HepG2 (cell line): Measurements from ENCODE around the gene GMFB. TPM values are rescaled to one million over a fixed set of nuclear protein-coding genes. Genes with fewer than 3 reads are reported as not detected.

Source experiments
- ATM ChIP-seq: fragments of 450-650 bp; IDR thresholded peaks from 2 replicates; pipeline ENCODE4 v1.7.1; 2017; ENCODE audit warnings: mild to moderate bottlenecking, borderline replicate concordance
- CREB1 ChIP-seq, 2 experiments: fragments of 450-650 bp in 1 of 2; IDR thresholded peaks; 2 replicates each; pipeline ENCODE4 v1.6.1; 2016 to 2017; ENCODE audit warnings: control low read depth in 1 of 2, mild to moderate bottlenecking in 1 of 2, missing compliant biosample characterization in 1 of 2, missing genetic modification characterization in 1 of 2
- FOXM1 ChIP-seq: sonication (generic); formaldehyde crosslinking; IDR thresholded peaks from 2 replicates; pipeline ENCODE4 v1.5.0; 2020; ENCODE audit warnings: missing genetic modification reagents
- HNRNPLL ChIP-seq: fragments of 200-400 bp; formaldehyde crosslinking; IDR thresholded peaks from 2 replicates; pipeline ENCODE4 v1.6.1; 2017; ENCODE audit warnings: mild to moderate bottlenecking, low read depth, low read length; ENCODE audit not compliant: poor library complexity, severe bottlenecking
- KLF12 ChIP-seq: sonication (generic); formaldehyde crosslinking; IDR thresholded peaks from 2 replicates; pipeline ENCODE4 v1.4.0; 2020; ENCODE audit warnings: missing genetic modification reagents, borderline replicate concordance
- MAF1 ChIP-seq: sonication (generic); formaldehyde crosslinking; IDR thresholded peaks from 2 replicates; pipeline ENCODE4 v1.5.0; 2020; ENCODE audit warnings: missing genetic modification reagents, borderline replicate concordance
- NR2F2 ChIP-seq: IDR thresholded peaks from 2 replicates; pipeline ENCODE4 v1.6.1; 2012; ENCODE audit warnings: low read depth, inconsistent platforms, borderline replicate concordance
- PAWR ChIP-seq: sonication (generic); formaldehyde crosslinking; IDR thresholded peaks from 2 replicates; pipeline ENCODE4 v1.4.0; 2020; ENCODE audit warnings: missing genetic modification reagents, mild to moderate bottlenecking, borderline replicate concordance
- PPARG ChIP-seq: conservative IDR thresholded peaks from 2 replicates; pipeline ENCODE4 v1.6.1; 2016; ENCODE audit warnings: missing biosample characterization, missing genetic modification reagents
- SMAD9 ChIP-seq: sonication (generic); formaldehyde crosslinking; IDR thresholded peaks from 2 replicates; pipeline ENCODE4 v1.5.1; 2020; ENCODE audit warnings: mild to moderate bottlenecking, missing genetic modification reagents
- SUZ12 ChIP-seq: fragments of 150-350 bp; IDR thresholded peaks from 2 replicates; pipeline ENCODE4 v1.6.1; 2014; ENCODE audit warnings: low read depth, low read length
- TRIM22 ChIP-seq: fragments of 450-650 bp; IDR thresholded peaks from 2 replicates; pipeline ENCODE4 v1.6.1; 2017
- ZFY ChIP-seq: sonication (generic); formaldehyde crosslinking; IDR thresholded peaks from 2 replicates; pipeline ENCODE4 v1.4.0; 2020; ENCODE audit warnings: missing genetic modification reagents
- ZMYM3 ChIP-seq: sonication (generic); formaldehyde crosslinking; IDR thresholded peaks from 2 replicates; pipeline ENCODE4 v1.5.1; 2020; ENCODE audit warnings: mild to moderate bottlenecking, missing genetic modification reagents
- ZNF280D ChIP-seq: sonication (generic); formaldehyde crosslinking; IDR thresholded peaks from 2 replicates; pipeline ENCODE4 v1.5.1; 2020; ENCODE audit warnings: mild to moderate bottlenecking, missing genetic modification reagents
- ZNF543 ChIP-seq: sonication (generic); formaldehyde crosslinking; IDR thresholded peaks from 2 replicates; pipeline ENCODE4 v1.4.0; 2020; ENCODE audit warnings: mild to moderate bottlenecking, missing genetic modification reagents
- ZNF773 ChIP-seq: sonication (generic); formaldehyde crosslinking; IDR thresholded peaks from 2 replicates; pipeline ENCODE4 v1.4.0; 2020; ENCODE audit warnings: missing genetic modification reagents, borderline replicate concordance
- ZSCAN9 ChIP-seq: IDR thresholded peaks from 2 replicates; pipeline ENCODE4 v1.6.1; 2016; ENCODE audit warnings: borderline replicate concordance
- polyA plus RNA-seq, 8 experiments: library from polyadenylated mRNA; depleted of rRNA in 3 of 8; stranded (reverse) in 7 of 8; unstranded in 1 of 8; fragments of >200 nt; fragmentation: Illumina TruSeq in 4 of 8; extraction: Trizol in 4 of 8; gene quantifications; 2 replicates each; pipeline versions ENCODE4 v1.2.1 to v1.2.3, GENCODE V29; 2011 to 2016; ENCODE audit warnings: low read depth in 4 of 8, missing spikeins in 1 of 8, mixed read lengths in 1 of 8; ENCODE audit not compliant: insufficient read depth in 1 of 8
- total RNA-seq, 5 experiments: library from RNA; depleted of rRNA; stranded (reverse); fragments of >200 nt; fragmentation: Illumina TruSeq; extraction: Trizol; gene quantifications; 2 replicates each; pipeline ENCODE4 v1.2.3, GENCODE V29; 2016; ENCODE audit warnings: low read depth in 1 of 5
- TF ChIP-seq, protein P1 (sequence below): sonication (generic); formaldehyde crosslinking; IDR thresholded peaks from 2 replicates; pipeline ENCODE4 v1.4.0; 2020; ENCODE audit warnings: missing genetic modification reagents
- TF ChIP-seq, protein P2 (sequence below): sonication (generic); formaldehyde crosslinking; IDR thresholded peaks from 2 replicates; pipeline ENCODE4 v1.8.0; 2022; ENCODE audit warnings: missing genetic modification reagents, mild to moderate bottlenecking, moderate library complexity, borderline replicate concordance
- TF ChIP-seq, protein P3 (sequence below): sonication (generic); formaldehyde crosslinking; IDR thresholded peaks from 2 replicates; pipeline ENCODE4 v1.8.0; 2022; ENCODE audit warnings: mild to moderate bottlenecking, missing genetic modification reagents; ENCODE audit not compliant: insufficient replicate concordance

Gene GMFB
- total and polyA plus RNA-seq, 2 of the 13 experiments (the other 11 are each of a cell fraction or from before 2014, with no cell fraction given): 17.3 to 68.2 TPM

DNA sequence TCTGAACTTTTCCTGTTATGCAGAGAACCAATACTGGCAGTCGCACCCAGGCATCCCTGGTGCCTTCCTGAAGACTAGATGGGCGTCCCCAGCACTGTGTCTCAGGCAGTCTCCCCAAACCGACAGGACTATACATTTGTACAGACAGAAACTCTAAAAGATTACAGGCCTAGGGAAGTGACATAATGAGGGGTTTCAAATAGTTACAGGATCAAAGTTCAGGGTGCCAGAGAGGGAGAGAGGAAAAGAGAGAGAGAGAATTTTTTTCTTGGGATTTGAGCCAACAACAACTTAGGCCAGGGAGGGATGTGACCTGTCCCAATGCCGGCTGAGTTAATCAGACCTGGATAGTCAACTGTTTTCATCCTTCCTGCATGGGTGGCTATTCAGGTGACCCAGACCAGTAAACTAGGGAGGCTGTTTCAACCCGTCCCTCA is 9.3 kb upstream of the GMFB start (continued):
- 0 out of 2 replicates have a peak, but pooled peaks have one; percentile 26 for TF ChIP-seq ZSCAN9
- no peak for TF ChIP-seq SUZ12
- TF ChIP-seq TRIM22: no peak
- TF ChIP-seq ATM: no peak
- no peak for TF ChIP-seq FOXM1 (CRISPR knock-in tag)
- TF ChIP-seq SMAD9 (CRISPR knock-in tag): no peak
- no peak for TF ChIP-seq KLF12 (CRISPR knock-in tag)
- peak; percentile 28 for TF ChIP-seq ZFY (CRISPR knock-in tag)
- TF ChIP-seq PPARG: no peak
- TF ChIP-seq PAWR: no peak
- peak; percentile 64; the same call in 1 of the 2 replicates for TF ChIP-seq ZNF280D
- TF ChIP-seq, protein P1, sequence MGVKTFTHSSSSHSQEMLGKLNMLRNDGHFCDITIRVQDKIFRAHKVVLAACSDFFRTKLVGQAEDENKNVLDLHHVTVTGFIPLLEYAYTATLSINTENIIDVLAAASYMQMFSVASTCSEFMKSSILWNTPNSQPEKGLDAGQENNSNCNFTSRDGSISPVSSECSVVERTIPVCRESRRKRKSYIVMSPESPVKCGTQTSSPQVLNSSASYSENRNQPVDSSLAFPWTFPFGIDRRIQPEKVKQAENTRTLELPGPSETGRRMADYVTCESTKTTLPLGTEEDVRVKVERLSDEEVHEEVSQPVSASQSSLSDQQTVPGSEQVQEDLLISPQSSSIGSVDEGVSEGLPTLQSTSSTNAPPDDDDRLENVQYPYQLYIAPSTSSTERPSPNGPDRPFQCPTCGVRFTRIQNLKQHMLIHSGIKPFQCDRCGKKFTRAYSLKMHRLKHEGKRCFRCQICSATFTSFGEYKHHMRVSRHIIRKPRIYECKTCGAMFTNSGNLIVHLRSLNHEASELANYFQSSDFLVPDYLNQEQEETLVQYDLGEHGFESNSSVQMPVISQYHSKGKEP (CRISPR knock-in tag): no peak
- no peak for TF ChIP-seq ZNF773
- TF ChIP-seq ZMYM3 (CRISPR knock-in tag): no peak
- TF ChIP-seq HNRNPLL: no peak
- TF ChIP-seq ZNF543 (CRISPR knock-in tag): no peak
- TF ChIP-seq MAF1 (CRISPR knock-in tag): no peak
- TF ChIP-seq, protein P2, sequence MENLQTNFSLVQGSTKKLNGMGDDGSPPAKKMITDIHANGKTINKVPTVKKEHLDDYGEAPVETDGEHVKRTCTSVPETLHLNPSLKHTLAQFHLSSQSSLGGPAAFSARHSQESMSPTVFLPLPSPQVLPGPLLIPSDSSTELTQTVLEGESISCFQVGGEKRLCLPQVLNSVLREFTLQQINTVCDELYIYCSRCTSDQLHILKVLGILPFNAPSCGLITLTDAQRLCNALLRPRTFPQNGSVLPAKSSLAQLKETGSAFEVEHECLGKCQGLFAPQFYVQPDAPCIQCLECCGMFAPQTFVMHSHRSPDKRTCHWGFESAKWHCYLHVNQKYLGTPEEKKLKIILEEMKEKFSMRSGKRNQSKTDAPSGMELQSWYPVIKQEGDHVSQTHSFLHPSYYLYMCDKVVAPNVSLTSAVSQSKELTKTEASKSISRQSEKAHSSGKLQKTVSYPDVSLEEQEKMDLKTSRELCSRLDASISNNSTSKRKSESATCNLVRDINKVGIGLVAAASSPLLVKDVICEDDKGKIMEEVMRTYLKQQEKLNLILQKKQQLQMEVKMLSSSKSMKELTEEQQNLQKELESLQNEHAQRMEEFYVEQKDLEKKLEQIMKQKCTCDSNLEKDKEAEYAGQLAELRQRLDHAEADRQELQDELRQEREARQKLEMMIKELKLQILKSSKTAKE (CRISPR knock-in tag): no peak
- no peak for TF ChIP-seq CREB1 (IDR thresholded peaks at IDR 0.05)
- TF ChIP-seq CREB1 (CRISPR knock-in tag; IDR thresholded peaks at IDR 0.05): no peak
- TF ChIP-seq, protein P3, sequence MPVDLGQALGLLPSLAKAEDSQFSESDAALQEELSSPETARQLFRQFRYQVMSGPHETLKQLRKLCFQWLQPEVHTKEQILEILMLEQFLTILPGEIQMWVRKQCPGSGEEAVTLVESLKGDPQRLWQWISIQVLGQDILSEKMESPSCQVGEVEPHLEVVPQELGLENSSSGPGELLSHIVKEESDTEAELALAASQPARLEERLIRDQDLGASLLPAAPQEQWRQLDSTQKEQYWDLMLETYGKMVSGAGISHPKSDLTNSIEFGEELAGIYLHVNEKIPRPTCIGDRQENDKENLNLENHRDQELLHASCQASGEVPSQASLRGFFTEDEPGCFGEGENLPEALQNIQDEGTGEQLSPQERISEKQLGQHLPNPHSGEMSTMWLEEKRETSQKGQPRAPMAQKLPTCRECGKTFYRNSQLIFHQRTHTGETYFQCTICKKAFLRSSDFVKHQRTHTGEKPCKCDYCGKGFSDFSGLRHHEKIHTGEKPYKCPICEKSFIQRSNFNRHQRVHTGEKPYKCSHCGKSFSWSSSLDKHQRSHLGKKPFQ: no peak
- peak; percentile 43; the same call in 1 of the 2 replicates for TF ChIP-seq NR2F2
